Measurements from ENCODE around the gene ENOX2. TPM values are rescaled to one million over a fixed set of nuclear protein-coding genes. Genes with fewer than 3 reads are reported as not detected.

Gene ENOX2
- total RNA-seq, 1 donor from 2014 or later, result 16.2 TPM

DNA sequence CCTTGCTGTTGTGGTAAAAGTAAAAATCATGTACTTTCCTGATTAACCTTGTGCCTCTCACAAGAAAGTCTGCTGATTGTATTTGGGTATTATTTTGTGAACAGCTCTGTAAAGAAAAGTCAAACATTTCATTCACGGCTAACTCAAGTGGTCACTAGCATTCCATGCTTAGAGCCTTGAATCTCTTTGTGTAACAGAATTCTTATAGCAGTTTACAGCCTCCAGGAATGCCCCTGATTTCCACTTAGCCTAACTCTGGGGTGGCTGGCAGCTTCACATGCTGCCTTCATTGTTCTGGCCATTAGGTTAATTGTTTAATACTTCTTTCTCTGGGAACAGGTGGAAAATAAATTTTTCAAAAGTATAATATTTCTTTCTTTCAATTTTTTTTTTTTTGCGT is 274.5 kb downstream of the ENOX2 start:
- POLR2A ChIA-PET, result interaction anchor here (0.7 kb wide), 1 partner anchor 31 kb away, joined by 3 read pairs; no protein-coding TSS in a partner anchor
- TF ChIP-seq CTCF (IDR thresholded peaks at IDR 0.05), result no peak
- DNase-seq (no peak), ATAC-seq (ENCODE audit: low read depth) (no peak)
- Mint-ChIP-seq H3K27ac (no peak overlapping the region), H3K27me3 (no peaks in the 10 kb centered on the region), H3K4me3 (no peak overlapping the region), H3K4me1 (peaks cover 3% of the 10 kb centered on the region), H3K9me3 (no peaks in the 10 kb centered on the region), H3K36me3 (ENCODE audit: low read depth) (peaks cover 38% of the 10 kb centered on the region)
- CTCF ChIA-PET, result no interaction called here
- intact Hi-C loops (cut with micrococcal nuclease), result no loop called here

DNA sequence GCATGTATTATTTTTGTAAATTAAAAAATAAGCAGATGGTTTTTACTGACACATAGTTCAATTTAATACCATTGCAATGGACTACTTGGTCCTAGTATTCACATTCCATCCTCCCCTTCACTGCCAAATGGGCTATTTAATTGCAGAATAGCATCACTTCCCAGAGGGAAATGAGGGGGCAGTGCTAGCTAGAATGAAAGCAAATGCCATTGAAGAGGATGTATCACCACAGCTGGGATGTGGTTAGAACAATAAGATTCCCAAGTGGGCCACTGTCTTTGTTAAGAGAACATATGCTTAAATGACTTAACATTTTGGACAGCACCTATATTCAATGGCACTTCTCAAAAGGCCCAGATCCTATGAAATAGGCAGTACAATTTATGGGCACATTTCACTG is 276.5 kb downstream of the ENOX2 start:
- intact Hi-C loops (cut with micrococcal nuclease), result no loop called here
- Mint-ChIP-seq H3K9me3 (no peaks in the 10 kb centered on the region), H3K4me3 (no peak overlapping the region), H3K4me1 (peaks cover 3% of the 10 kb centered on the region), H3K27ac (no peak overlapping the region), H3K36me3 (ENCODE audit: low read depth) (peaks cover 32% of the 10 kb centered on the region), H3K27me3 (no peaks in the 10 kb centered on the region)
- ChIA-PET CTCF (no interaction called here), POLR2A (no interaction called here)
- ATAC-seq (ENCODE audit: low read depth), result no peak
- no peak for DNase-seq
- no peak for TF ChIP-seq CTCF (IDR thresholded peaks at IDR 0.05)

- Mint-ChIP-seq H3K27ac (no peak overlapping the region), H3K9me3 (no peaks in the 10 kb centered on the region), H3K4me3 (no peak overlapping the region), H3K36me3 (ENCODE audit: low read depth) (peaks cover 22% of the 10 kb centered on the region), H3K27me3 (no peaks in the 10 kb centered on the region), H3K4me1 (peaks cover 3% of the 10 kb centered on the region)
- ChIA-PET POLR2A (no interaction called here), CTCF (no interaction called here)
- intact Hi-C loops (cut with micrococcal nuclease), result no loop called here
- DNase-seq (no peak), ATAC-seq (ENCODE audit: low read depth) (no peak)
- no peak for TF ChIP-seq CTCF (IDR thresholded peaks at IDR 0.05)
These were observed 277.6 kb downstream of the ENOX2 start for GRCh38 chrX:130625386-130625785.

- CTCF ChIA-PET, result no interaction called here
- no peaks in the 10 kb centered on the region for H3K27me3 Mint-ChIP-seq
- DNase-seq, result no peak
- intact Hi-C loops (cut with micrococcal nuclease), result no loop called here
- H3K27ac Mint-ChIP-seq, result no peak overlapping the region
- POLR2A ChIA-PET, result no interaction called here
- H3K4me3 Mint-ChIP-seq, result no peak overlapping the region
- H3K36me3 Mint-ChIP-seq (ENCODE audit: low read depth), result peaks cover 14% of the 10 kb centered on the region
- H3K4me1 Mint-ChIP-seq, result peaks cover 3% of the 10 kb centered on the region
- no peaks in the 10 kb centered on the region for H3K9me3 Mint-ChIP-seq
- ATAC-seq (ENCODE audit: low read depth), result no peak
- TF ChIP-seq CTCF (IDR thresholded peaks at IDR 0.05), result no peak
These were observed 279.5 kb downstream of the ENOX2 start for GRCh38 chrX:130623518-130623917.

- H3K4me3 Mint-ChIP-seq, result no peak overlapping the region
- H3K27me3 Mint-ChIP-seq, result no peaks in the 10 kb centered on the region
- intact Hi-C loops (cut with micrococcal nuclease), result no loop called here
- ChIA-PET CTCF (no interaction called here), POLR2A (no interaction called here)
- ATAC-seq (ENCODE audit: low read depth) (no peak), DNase-seq (no peak)
- H3K9me3 Mint-ChIP-seq, result no peaks in the 10 kb centered on the region
- TF ChIP-seq CTCF (IDR thresholded peaks at IDR 0.05), result no peak
- H3K36me3 Mint-ChIP-seq (ENCODE audit: low read depth), result no peaks in the 10 kb centered on the region
- H3K27ac Mint-ChIP-seq, result no peak overlapping the region
- H3K4me1 Mint-ChIP-seq, result no peaks in the 10 kb centered on the region
These were observed 287.1 kb downstream of the ENOX2 start for GRCh38 chrX:130615941-130616340.
